ENCODE data around the gene RPS6KA2.

DNA sequence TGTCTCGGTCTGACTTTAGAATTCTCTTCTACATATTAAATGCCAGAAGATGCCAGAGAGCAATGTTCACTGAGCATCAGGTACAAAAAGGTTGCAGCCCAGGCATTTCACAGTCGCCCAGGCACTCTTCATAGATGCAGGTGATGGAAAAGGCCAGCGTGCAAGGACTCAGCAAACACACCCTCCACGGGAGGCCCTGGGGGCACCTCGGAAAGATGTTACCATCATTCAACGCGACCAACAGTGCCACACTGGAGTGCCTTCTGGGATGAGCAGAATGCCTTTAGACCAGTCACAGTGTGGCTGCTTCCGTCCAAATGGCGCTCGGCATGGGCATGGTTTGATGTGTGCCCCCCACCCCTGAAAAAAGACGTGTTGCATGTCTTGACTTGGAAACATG, 36.0 kb downstream of the RPS6KA2 start:
- TF ChIP-seq EZH2 (IDR thresholded peaks at IDR 0.05; ENCODE audit: insufficient read depth, poor library complexity, severe bottlenecking): no peak
- no peak for TF ChIP-seq EZH2phosphoT487 (IDR thresholded peaks at IDR 0.05; ENCODE audit: insufficient read depth, low read depth)

All from GM23248 (cell line).